H1 (cell line): Measurements from ENCODE around the gene LGALS3. TPM values are rescaled to one million over a fixed set of nuclear protein-coding genes. Genes with fewer than 3 reads are reported as not detected.

Experiments
- JUN ChIP-seq: IDR thresholded peaks from 2 replicates; pipeline ENCODE4 v1.6.1; 2011; ENCODE audit warnings: low read depth, mild to moderate bottlenecking, improper control_type of control experiment, low read length
- SUZ12 ChIP-seq: fragments of 200-600 bp; sonication (generic); IDR thresholded peaks from 2 replicates; pipeline ENCODE4 v1.6.1; 2012; ENCODE audit warnings: mild to moderate bottlenecking, inconsistent platforms, low read length, moderate library complexity, mixed read lengths
- polyA plus RNA-seq, 7 experiments: library from polyadenylated mRNA; depleted of rRNA in 3 of 7; stranded (reverse) in 5 of 7; unstranded in 2 of 7; fragments of >200 nt in 5 of 7; fragments of 200-250 nt in 2 of 7; gene quantifications; 1 replicate in 5 of 7; 2 replicates in 1 of 7; 4 replicates in 1 of 7; pipeline versions ENCODE4 v1.2.1 to v1.2.3, GENCODE V29; 2011 to 2013; ENCODE audit warnings: missing spikeins in 2 of 7, mixed read lengths in 2 of 7
- total RNA-seq: library from RNA; stranded (reverse); fragmentation: NEBNext Ultra II Directional; extraction: Animal tissue kit (Norgen Biotek cat#: 25700); gene quantifications from 2 replicates; pipeline ENCODE4 v1.2.1, GENCODE V29; 2021

The LGALS3 gene
- total and polyA plus RNA-seq, 2 of the 8 experiments (the other 6 are each of a cell fraction or from before 2014, with no cell fraction given), result 9.7 to 14.5 TPM

DNA sequence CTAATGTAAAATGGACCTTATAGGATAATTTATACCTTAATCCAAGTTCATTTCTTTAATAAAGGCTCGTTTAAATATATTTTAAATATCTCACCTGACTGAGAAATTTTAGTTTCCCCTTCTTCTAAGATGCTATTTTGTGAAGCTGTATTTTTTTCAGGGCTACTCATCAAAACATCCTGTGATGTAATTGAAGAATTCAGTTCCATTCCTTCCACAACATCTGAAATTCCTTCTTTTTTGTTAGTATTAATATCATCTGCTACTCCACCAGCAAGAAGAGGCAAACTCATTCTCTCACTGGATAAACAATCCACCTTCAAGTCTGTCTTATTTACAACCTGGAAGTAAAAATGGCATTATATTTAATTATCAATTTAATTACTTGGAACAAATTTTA lies 22.5 kb downstream of the LGALS3 start (continued):
- TF ChIP-seq JUN, result no peak
- no peak for TF ChIP-seq SUZ12
